ENCODE results near the gene BMP7.

Gene BMP7

DNA sequence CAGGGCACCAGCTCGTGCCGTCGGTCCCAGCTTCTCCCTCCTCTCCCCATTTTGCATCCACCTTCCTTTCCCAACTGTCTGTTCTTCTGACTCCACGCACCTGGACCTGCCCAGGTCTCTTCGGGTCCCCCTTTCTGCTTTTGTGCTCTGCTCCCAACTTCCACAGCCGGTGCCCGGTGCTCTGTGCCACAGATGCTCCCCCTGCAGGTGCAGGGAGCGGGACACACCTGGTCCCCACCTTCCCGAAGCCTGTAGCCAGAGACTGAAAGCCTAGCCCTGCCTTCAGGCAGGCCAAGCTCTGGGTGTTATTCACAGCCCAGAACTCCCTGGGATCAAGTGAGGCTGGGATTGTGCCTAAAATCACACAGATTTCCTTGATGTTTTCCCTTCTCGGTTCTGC lies 24.6 kb upstream of the BMP7 start:
- H4K8ac ChIP-seq (ENCODE audit: low read length) = no peak overlapping the region

DNA sequence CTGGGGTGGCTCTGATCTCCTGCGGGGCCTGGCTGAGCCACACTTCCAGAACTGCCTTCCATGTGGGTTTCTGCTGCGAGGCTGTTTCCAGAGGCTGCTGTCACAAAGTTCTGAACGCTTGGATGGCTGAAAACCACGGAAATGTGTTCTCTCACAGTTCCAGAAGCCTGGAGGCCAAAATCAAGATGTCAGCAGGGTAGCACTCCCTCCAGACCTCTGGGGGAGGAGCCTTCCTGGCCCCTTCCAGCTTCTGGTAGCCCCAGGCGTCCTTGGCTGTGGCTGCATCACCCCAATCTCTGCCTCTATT lies 23.7 kb upstream of the BMP7 start:
- no peak for DNase-seq

More for the DNA sequence above, 24.6 kb upstream of the BMP7 start:
- no peak overlapping the region for H3K27ac ChIP-seq (ENCODE audit: low read length, poor library complexity, severe bottlenecking)
- H3K36me3 ChIP-seq (ENCODE audit: control insufficient read depth in 1 of 2, insufficient read depth in 2 of 2, low read depth in 1 of 2, low read length in 2 of 2) = no peaks in the 10 kb centered on the region
- H2BK15ac ChIP-seq (ENCODE audit: low read depth, poor library complexity, severe bottlenecking) = no peak overlapping the region
- 72% methylated on average over 10 of the region's 10 CpGs for WGBS
- H2BK12ac ChIP-seq (ENCODE audit: low read length in 2 of 2) = no peak overlapping the region
- H3K14ac ChIP-seq (ENCODE audit: low read length in 2 of 2) = peak overlapping the region in 1 of 2 experiments; percentile 15
- no peak overlapping the region for H3K9ac ChIP-seq (ENCODE audit: low read length)
- H2BK120ac ChIP-seq (ENCODE audit: low read depth, low read length) = no peak overlapping the region
- H3K9me3 ChIP-seq (ENCODE audit: control insufficient read depth, low read length) = no peaks in the 10 kb centered on the region
- H3K18ac ChIP-seq (ENCODE audit: low read depth in 1 of 2, low read length in 2 of 2) = no peak overlapping the region
- H3K4me3 ChIP-seq (ENCODE audit: insufficient read depth in 1 of 2, low read depth in 1 of 2, low read length in 2 of 2) = no peak overlapping the region
- no peak overlapping the region for H2AFZ ChIP-seq (ENCODE audit: low read depth, low read length)
- DNase-seq = no peak
- H4K91ac ChIP-seq (ENCODE audit: low read length) = no peak overlapping the region
- H3K4me1 ChIP-seq (ENCODE audit: control insufficient read depth, insufficient read depth, low read depth, low read length) = no peaks in the 10 kb centered on the region
- H2AK5ac ChIP-seq (ENCODE audit: low read length, severe bottlenecking) = no peak overlapping the region
- no peaks in the 10 kb centered on the region for H3K79me1 ChIP-seq (replicated peaks; ENCODE audit: low read length, poor library complexity, severe bottlenecking)
- no peak overlapping the region for H3K23ac ChIP-seq (ENCODE audit: low read length in 2 of 2)
- no peak overlapping the region for H3K4ac ChIP-seq (ENCODE audit: low read depth in 1 of 2, low read length in 2 of 2)
- no peak overlapping the region for H2BK5ac ChIP-seq (ENCODE audit: low read depth, low read length, poor library complexity, severe bottlenecking)
- no peak overlapping the region for H3K4me2 ChIP-seq (ENCODE audit: low read length, poor library complexity, severe bottlenecking)
- peaks cover 76 to 89% of the 10 kb centered on the region in 2 experiments for H3K27me3 ChIP-seq (ENCODE audit: control insufficient read depth in 1 of 2, insufficient read depth in 1 of 2, low read length in 2 of 2)

DNA sequence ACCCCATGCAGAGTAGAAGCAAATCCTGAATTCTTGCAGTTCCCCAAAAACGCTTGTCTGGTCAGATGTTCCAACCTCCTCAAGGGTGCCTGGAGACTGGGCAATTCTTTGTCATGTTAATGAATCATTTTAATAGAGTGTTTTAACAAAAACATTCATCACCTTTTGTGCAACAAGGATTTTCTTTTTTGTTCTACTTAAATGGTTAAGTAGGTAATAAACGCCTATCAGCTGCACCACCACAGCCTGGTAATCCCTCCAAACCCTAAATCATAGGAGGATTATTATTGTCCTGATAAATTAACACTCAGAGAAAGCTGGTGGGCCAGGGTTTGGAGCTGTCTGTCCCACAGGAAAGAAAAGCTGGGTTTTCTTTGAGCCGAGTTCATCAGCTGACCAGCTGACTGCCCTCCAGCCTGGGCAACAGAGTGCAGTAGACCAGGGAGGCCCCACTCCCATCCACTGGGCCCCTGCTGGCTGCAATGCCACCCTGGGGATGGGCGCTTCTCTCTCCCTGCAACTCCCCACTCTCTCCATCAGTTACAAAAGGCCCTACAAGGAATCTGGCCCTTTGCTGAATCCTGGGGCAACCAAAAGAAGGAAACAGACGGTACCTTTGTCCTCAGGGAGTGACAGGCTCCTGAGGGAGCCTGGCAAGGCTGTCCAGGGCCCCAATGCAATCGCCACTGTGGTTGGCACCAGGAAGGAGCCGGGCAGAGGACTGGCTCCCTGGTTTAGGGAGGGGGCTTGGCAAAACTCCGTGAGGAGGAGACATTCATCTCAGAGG lies 23.1 kb upstream of the BMP7 start:
- H3K14ac ChIP-seq (ENCODE audit: low read length in 2 of 2) = no peak overlapping the region
- no peak overlapping the region for H2BK15ac ChIP-seq (ENCODE audit: low read depth, poor library complexity, severe bottlenecking)
- H3K9ac ChIP-seq (ENCODE audit: low read length) = no peak overlapping the region
- H3K27me3 ChIP-seq (ENCODE audit: control insufficient read depth in 1 of 2, insufficient read depth in 1 of 2, low read length in 2 of 2) = peaks cover 71 to 93% of the 10 kb centered on the region in 2 experiments
- WGBS = 79% methylated on average over 6 of the region's 8 CpGs
- no peaks in the 10 kb centered on the region for H3K9me3 ChIP-seq (ENCODE audit: control insufficient read depth, low read length)
- no peak overlapping the region for H2BK5ac ChIP-seq (ENCODE audit: low read depth, low read length, poor library complexity, severe bottlenecking)
- no peak overlapping the region for H3K18ac ChIP-seq (ENCODE audit: low read depth in 1 of 2, low read length in 2 of 2)
- H4K8ac ChIP-seq (ENCODE audit: low read length) = no peak overlapping the region
- H2AK5ac ChIP-seq (ENCODE audit: low read length, severe bottlenecking) = no peak overlapping the region
- no peak overlapping the region for H3K4me3 ChIP-seq (ENCODE audit: insufficient read depth in 1 of 2, low read depth in 1 of 2, low read length in 2 of 2)
- no peak overlapping the region for H3K4me2 ChIP-seq (ENCODE audit: low read length, poor library complexity, severe bottlenecking)
- H3K4me1 ChIP-seq (ENCODE audit: control insufficient read depth, insufficient read depth, low read depth, low read length) = no peaks in the 10 kb centered on the region
- H4K91ac ChIP-seq (ENCODE audit: low read length) = no peak overlapping the region
- H2AFZ ChIP-seq (ENCODE audit: low read depth, low read length) = no peak overlapping the region
- H3K27ac ChIP-seq (ENCODE audit: low read length, poor library complexity, severe bottlenecking) = no peak overlapping the region
- H3K36me3 ChIP-seq (ENCODE audit: control insufficient read depth in 1 of 2, insufficient read depth in 2 of 2, low read depth in 1 of 2, low read length in 2 of 2) = no peaks in the 10 kb centered on the region
- H2BK120ac ChIP-seq (ENCODE audit: low read depth, low read length) = no peak overlapping the region
- DNase-seq = no peak
- no peak overlapping the region for H2BK12ac ChIP-seq (ENCODE audit: low read length in 2 of 2)
- no peak overlapping the region for H3K4ac ChIP-seq (ENCODE audit: low read depth in 1 of 2, low read length in 2 of 2)
- no peak overlapping the region for H3K23ac ChIP-seq (ENCODE audit: low read length in 2 of 2)
- H3K79me1 ChIP-seq (replicated peaks; ENCODE audit: low read length, poor library complexity, severe bottlenecking) = no peaks in the 10 kb centered on the region

More for the DNA sequence above, 23.7 kb upstream of the BMP7 start:
- Histone ChIP-seq H3K9ac (ENCODE audit: low read length) (no peak overlapping the region), H3K36me3 (ENCODE audit: control insufficient read depth in 1 of 2, insufficient read depth in 2 of 2, low read depth in 1 of 2, low read length in 2 of 2) (no peaks in the 10 kb centered on the region), H2BK5ac (ENCODE audit: low read depth, low read length, poor library complexity, severe bottlenecking) (no peak overlapping the region), H3K4ac (ENCODE audit: low read depth in 1 of 2, low read length in 2 of 2) (no peak overlapping the region), H3K4me1 (ENCODE audit: control insufficient read depth, insufficient read depth, low read depth, low read length) (no peaks in the 10 kb centered on the region), H3K23ac (ENCODE audit: low read length in 2 of 2) (no peak overlapping the region), H3K9me3 (ENCODE audit: control insufficient read depth, low read length) (no peaks in the 10 kb centered on the region), H3K4me3 (ENCODE audit: insufficient read depth in 1 of 2, low read depth in 1 of 2, low read length in 2 of 2) (no peak overlapping the region), H3K27me3 (ENCODE audit: control insufficient read depth in 1 of 2, insufficient read depth in 1 of 2, low read length in 2 of 2) (peaks cover 77 to 93% of the 10 kb centered on the region in 2 experiments), H2BK12ac (ENCODE audit: low read length in 2 of 2) (no peak overlapping the region), H2AFZ (ENCODE audit: low read depth, low read length) (no peak overlapping the region), H2BK15ac (ENCODE audit: low read depth, poor library complexity, severe bottlenecking) (no peak overlapping the region), H3K79me1 (replicated peaks; ENCODE audit: low read length, poor library complexity, severe bottlenecking) (no peaks in the 10 kb centered on the region), H2AK5ac (ENCODE audit: low read length, severe bottlenecking) (no peak overlapping the region), H4K8ac (ENCODE audit: low read length) (no peak overlapping the region), H3K18ac (ENCODE audit: low read depth in 1 of 2, low read length in 2 of 2) (no peak overlapping the region), H3K14ac (ENCODE audit: low read length in 2 of 2) (no peak overlapping the region), H2BK120ac (ENCODE audit: low read depth, low read length) (no peak overlapping the region), H3K27ac (ENCODE audit: low read length, poor library complexity, severe bottlenecking) (no peak overlapping the region), H4K91ac (ENCODE audit: low read length) (no peak overlapping the region), H3K4me2 (ENCODE audit: low read length, poor library complexity, severe bottlenecking) (no peak overlapping the region)
- WGBS = 74% methylated on average over 5 of the region's 5 CpGs

DNA sequence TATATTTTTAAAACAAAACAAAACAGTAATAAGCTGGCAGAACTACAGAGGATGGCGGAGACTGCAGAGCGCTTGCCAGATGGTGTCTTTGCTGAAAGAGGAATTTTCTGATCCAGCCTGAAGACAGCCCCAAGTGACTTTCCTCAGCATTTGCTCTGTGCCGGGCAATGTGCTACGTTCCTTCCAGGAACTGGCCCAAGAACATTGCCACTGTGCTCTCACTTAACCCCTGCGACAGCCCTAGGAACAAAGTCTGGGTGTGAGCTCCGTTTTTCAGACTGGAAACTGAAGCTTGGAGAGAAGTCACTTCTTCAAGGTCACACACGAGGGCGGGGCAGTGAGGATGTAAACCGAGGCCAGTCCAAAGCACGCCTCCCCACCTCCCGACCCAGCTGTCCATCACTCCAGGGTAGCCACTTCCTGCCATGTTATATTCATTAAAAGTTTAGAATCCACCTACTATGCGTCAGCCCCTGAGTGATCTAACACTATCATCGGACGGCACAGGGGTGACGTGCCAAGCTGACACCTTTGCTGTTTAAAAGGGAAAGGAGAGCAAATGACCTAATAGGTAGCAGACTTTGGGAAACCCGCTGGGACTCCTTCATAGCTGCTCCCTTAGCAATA lies 22.3 kb upstream of the BMP7 start:
- Histone ChIP-seq H2AFZ (ENCODE audit: low read depth, low read length) (no peak overlapping the region), H3K4ac (ENCODE audit: low read depth in 1 of 2, low read length in 2 of 2) (no peak overlapping the region), H3K27ac (ENCODE audit: low read length, poor library complexity, severe bottlenecking) (no peak overlapping the region), H4K91ac (ENCODE audit: low read length) (no peak overlapping the region), H3K36me3 (ENCODE audit: control insufficient read depth in 1 of 2, insufficient read depth in 2 of 2, low read depth in 1 of 2, low read length in 2 of 2) (no peaks in the 10 kb centered on the region), H2BK120ac (ENCODE audit: low read depth, low read length) (no peak overlapping the region), H3K9me3 (ENCODE audit: control insufficient read depth, low read length) (no peaks in the 10 kb centered on the region), H3K79me1 (replicated peaks; ENCODE audit: low read length, poor library complexity, severe bottlenecking) (no peaks in the 10 kb centered on the region), H4K8ac (ENCODE audit: low read length) (no peak overlapping the region), H3K14ac (ENCODE audit: low read length in 2 of 2) (no peak overlapping the region), H3K23ac (ENCODE audit: low read length in 2 of 2) (no peak overlapping the region), H3K4me3 (ENCODE audit: insufficient read depth in 1 of 2, low read depth in 1 of 2, low read length in 2 of 2) (peak overlapping the region in 1 of 2 experiments; percentile 51), H3K4me1 (ENCODE audit: control insufficient read depth, insufficient read depth, low read depth, low read length) (peaks cover 3% of the 10 kb centered on the region), H3K9ac (ENCODE audit: low read length) (peak overlapping the region; percentile 29), H3K4me2 (ENCODE audit: low read length, poor library complexity, severe bottlenecking) (no peak overlapping the region), H2BK12ac (ENCODE audit: low read length in 2 of 2) (no peak overlapping the region), H2BK5ac (ENCODE audit: low read depth, low read length, poor library complexity, severe bottlenecking) (no peak overlapping the region), H3K27me3 (ENCODE audit: control insufficient read depth in 1 of 2, insufficient read depth in 1 of 2, low read length in 2 of 2) (peaks cover 73 to 94% of the 10 kb centered on the region in 2 experiments), H3K18ac (ENCODE audit: low read depth in 1 of 2, low read length in 2 of 2) (no peak overlapping the region), H2BK15ac (ENCODE audit: low read depth, poor library complexity, severe bottlenecking) (no peak overlapping the region), H2AK5ac (ENCODE audit: low read length, severe bottlenecking) (no peak overlapping the region)
- WGBS = 76% methylated on average over 16 of the region's 16 CpGs
- DNase-seq = no peak
